Fibroblast of villous mesenchyme (primary cell): ENCODE data around the gene GHSR. TPM values are rescaled to one million over a fixed set of nuclear protein-coding genes. Genes with fewer than 3 reads are reported as not detected.
A peak's percentile ranks its signal among the peaks of the same experiment; 100 is the strongest.

Experiments
- DNase-seq: peaks from one replicate; pipeline ENCODE4 v3.0.0-alpha.2; 2010; ENCODE audit warnings: low read depth
- H3K4me3 ChIP-seq: 2 replicates; pipeline ENCODE4 v1.5.1; 2011; ENCODE audit warnings: low read depth, mild to moderate bottlenecking, low read length
- CTCF ChIP-seq: IDR thresholded peaks from 2 replicates; pipeline ENCODE4 v1.5.1; 2012; ENCODE audit warnings: low read depth, mild to moderate bottlenecking, low read length; ENCODE audit not compliant: insufficient read depth
- total RNA-seq: library from RNA; depleted of rRNA; stranded (reverse); fragments of >200 nt; gene quantifications from 2 replicates; pipeline ENCODE4 v1.2.3, GENCODE V29; 2012

Gene GHSR
- total RNA-seq, 1 donor, result not detected

- H3K4me3 ChIP-seq, result no peak overlapping the region
- no peak for TF ChIP-seq CTCF
- no peak for DNase-seq
Measured at GRCh38 chr3:172398484-172398883, 49.8 kb downstream of the GHSR start.

- DNase-seq, result peak; percentile 90
- no peak overlapping the region for H3K4me3 ChIP-seq
- no peak for TF ChIP-seq CTCF
Measured at GRCh38 chr3:172397716-172398405, 50.4 kb downstream of the GHSR start.

- H3K4me3 ChIP-seq, result no peak overlapping the region
- no peak for DNase-seq
- no peak for TF ChIP-seq CTCF
Measured at GRCh38 chr3:172396400-172396799, 51.9 kb downstream of the GHSR start.

- H3K4me3 ChIP-seq, result no peak overlapping the region
- no peak for DNase-seq
- no peak for TF ChIP-seq CTCF
Measured at GRCh38 chr3:172394692-172395091, 53.6 kb downstream of the GHSR start.

Other genes with a start within 250 kb of the GHSR start
- 0.43 and 0.64 TPM in 2 replicates for gene TNFSF10, start 75.0 kb upstream of the GHSR start, total RNA-seq